ENCODE measurements around the gene KCNJ3.
"Not testable (repeated sequence)": the region's sequence is repeated elsewhere in the genome, so short reads cannot be mapped to it uniquely, and the experiment has no call there.

KCNJ3 gene

GRCh38 chr2:154850532-154850931 is 152.0 kb downstream of the KCNJ3 start:
- TF ChIP-seq, protein P1, sequence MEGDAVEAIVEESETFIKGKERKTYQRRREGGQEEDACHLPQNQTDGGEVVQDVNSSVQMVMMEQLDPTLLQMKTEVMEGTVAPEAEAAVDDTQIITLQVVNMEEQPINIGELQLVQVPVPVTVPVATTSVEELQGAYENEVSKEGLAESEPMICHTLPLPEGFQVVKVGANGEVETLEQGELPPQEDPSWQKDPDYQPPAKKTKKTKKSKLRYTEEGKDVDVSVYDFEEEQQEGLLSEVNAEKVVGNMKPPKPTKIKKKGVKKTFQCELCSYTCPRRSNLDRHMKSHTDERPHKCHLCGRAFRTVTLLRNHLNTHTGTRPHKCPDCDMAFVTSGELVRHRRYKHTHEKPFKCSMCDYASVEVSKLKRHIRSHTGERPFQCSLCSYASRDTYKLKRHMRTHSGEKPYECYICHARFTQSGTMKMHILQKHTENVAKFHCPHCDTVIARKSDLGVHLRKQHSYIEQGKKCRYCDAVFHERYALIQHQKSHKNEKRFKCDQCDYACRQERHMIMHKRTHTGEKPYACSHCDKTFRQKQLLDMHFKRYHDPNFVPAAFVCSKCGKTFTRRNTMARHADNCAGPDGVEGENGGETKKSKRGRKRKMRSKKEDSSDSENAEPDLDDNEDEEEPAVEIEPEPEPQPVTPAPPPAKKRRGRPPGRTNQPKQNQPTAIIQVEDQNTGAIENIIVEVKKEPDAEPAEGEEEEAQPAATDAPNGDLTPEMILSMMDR (IDR thresholded peaks at IDR 0.05): no peak
- no peak for DNase-seq (ENCODE audit: low spot score)
- H3K4me3 ChIP-seq: no peak overlapping the region
- H3K27ac ChIP-seq: no peak overlapping the region

DNA sequence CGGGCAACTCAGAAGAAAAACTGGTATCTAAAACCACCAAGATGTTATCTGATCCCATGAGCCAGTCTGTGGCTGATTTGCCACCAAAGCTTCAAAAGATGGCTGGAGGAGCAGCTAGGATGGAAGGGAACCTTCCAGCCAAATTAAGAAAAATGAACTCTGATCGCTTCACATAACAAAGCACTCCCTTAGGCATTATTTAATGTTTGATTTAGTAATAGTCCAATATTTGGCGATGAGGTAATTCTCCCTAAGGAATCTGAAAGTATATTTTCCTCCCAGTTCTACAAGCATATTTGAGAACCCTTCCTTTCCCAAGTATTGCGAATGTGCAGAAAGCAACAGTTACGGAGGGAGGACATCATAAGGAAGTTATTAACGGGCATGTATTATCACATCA is 156.6 kb downstream of the KCNJ3 start:
- DNase-seq (ENCODE audit: low spot score): no peak
- Histone ChIP-seq H3K4me3 (no peak overlapping the region), H3K27ac (no peak overlapping the region)
- TF ChIP-seq, protein P1 (IDR thresholded peaks at IDR 0.05): no peak

DNA sequence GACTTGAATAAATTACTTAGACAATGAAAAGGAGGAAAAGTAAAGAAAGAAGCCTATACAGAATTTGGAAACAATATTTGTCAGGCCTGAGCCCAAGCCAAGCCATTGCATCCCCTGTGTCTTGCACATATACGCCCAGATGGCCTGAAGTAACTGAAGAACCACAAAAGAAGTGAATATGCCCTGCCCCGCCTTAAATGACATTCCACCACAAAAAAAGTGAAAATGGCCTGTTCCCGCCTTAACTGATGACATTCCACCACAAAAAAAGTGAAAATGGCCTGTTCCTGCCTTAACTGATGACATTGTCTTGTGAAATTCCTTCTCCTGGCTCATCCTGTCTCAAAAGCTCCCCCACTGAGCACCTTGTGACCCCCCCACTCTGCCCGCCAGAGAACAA is 168.7 kb downstream of the KCNJ3 start:
- H3K4me3 ChIP-seq; H3K27ac ChIP-seq; DNase-seq (ENCODE audit: low spot score): not testable (repeated sequence)

DNA sequence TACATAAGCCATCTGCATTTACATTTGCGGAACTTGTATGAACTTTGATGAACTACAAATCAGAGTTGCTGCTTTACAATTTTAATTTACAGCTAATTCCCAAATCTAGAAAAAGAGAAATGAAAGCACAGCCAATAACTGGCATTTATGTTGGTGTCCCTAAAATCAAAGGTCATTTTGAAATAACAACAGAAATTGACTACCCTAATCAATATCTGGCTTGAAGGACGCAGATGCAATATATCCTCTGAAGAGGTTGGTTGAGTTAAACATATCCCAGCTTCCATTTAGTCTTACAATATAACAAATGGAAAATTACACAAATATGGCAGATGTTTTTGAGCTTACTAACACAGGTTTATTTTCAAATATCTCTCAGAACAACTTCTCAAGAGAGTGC is 177.5 kb downstream of the KCNJ3 start:
- TF ChIP-seq, protein P1 (IDR thresholded peaks at IDR 0.05): no peak
- no peak for DNase-seq (ENCODE audit: low spot score)
- H3K27ac ChIP-seq: no peak overlapping the region
- no peak overlapping the region for H3K4me3 ChIP-seq

- Histone ChIP-seq H3K4me3 (no peak overlapping the region), H3K27ac (no peak overlapping the region)
- no peak for DNase-seq (ENCODE audit: low spot score)
- TF ChIP-seq, protein P1 (IDR thresholded peaks at IDR 0.05): no peak
Measured at GRCh38 chr2:154882725-154883124, 184.2 kb downstream of the KCNJ3 start.

DNA sequence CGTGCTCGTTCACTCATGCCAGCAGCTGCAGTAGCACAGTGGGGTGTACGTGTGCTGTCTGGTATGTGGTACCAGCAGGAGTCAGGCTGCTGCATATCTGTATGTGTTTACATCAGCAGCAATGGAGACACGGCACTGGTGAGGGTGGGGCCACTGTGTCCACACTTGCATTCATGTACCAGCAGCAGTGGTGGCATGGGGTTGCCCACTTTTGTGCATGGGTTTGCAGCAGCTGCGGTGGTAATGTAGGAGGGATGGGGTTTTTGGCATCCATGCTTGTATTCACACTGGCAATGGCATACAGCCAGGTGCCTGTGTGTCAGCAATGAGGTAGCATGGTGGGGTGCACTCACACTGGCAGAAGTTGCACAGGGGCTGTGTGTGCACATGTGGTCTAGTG is 187.8 kb downstream of the KCNJ3 start:
- no peak overlapping the region for H3K4me3 ChIP-seq
- DNase-seq (ENCODE audit: low spot score): no peak
- TF ChIP-seq, protein P1 (IDR thresholded peaks at IDR 0.05): no peak
- no peak overlapping the region for H3K27ac ChIP-seq

GRCh38 chr2:154898269-154898668 is 199.8 kb downstream of the KCNJ3 start:
- Histone ChIP-seq H3K4me3 (no peak overlapping the region), H3K27ac (no peak overlapping the region)
- TF ChIP-seq, protein P1 (IDR thresholded peaks at IDR 0.05): no peak
- no peak for DNase-seq (ENCODE audit: low spot score)

DNA sequence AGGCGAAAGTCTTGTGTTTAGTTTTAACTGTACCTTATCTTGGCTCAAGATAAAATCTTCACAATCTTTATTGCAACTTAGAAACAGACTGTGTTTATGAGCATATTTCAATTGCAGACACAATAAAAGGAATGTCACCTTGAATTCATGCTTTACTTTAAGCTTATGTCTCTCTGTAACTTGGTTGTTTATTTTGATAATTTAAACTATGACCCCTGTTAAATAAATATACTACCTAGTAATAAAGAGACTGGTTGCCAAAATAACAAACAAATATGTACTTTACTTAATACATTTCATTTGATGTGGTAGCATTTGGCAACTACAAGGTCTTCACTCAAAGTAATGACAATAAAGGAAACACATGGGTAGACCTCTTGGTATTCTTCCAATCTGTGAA is 202.6 kb downstream of the KCNJ3 start:
- no peak for DNase-seq (ENCODE audit: low spot score)
- no peak overlapping the region for H3K27ac ChIP-seq
- TF ChIP-seq, protein P1 (IDR thresholded peaks at IDR 0.05): no peak
- no peak overlapping the region for H3K4me3 ChIP-seq

Data from coronary artery (tissue), 2 donors.